ENCODE results near the gene EFNA4. TPM values are rescaled to one million over a fixed set of nuclear protein-coding genes. Genes with fewer than 3 reads are reported as not detected.

The EFNA4 gene
- total and polyA plus RNA-seq, 9 of the 15 experiments (the other 6 are each of a cell fraction or from before 2014, with no cell fraction given), result 0.68 to 7.4 (median 6.1) TPM

DNA sequence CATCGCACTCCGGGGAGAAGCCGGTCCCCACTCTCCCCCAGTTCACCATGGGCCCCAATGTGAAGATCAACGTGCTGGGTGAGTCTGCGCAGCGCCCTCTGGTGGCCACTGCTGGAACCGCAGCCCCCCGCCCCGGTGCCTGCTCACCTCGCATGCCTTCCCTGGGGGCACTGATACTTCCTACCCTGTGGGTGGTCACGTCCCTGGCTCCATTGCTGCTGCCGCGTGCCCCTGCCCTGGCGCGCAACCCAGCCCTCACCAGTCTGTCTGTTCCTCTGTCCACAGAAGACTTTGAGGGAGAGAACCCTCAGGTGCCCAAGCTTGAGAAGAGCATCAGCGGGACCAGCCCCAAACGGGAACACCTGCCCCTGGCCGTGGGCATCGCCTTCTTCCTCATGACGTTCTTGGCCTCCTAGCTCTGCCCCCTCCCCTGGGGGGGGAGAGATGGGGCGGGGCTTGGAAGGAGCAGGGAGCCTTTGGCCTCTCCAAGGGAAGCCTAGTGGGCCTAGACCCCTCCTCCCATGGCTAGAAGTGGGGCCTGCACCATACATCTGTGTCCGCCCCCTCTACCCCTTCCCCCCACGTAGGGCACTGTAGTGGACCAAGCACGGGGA, 22.7 kb downstream of the EFNA4 start (continued):
- TF ChIP-seq ELF4 (CRISPR knock-in tag; IDR thresholded peaks at IDR 0.05) (no peak), STAG1 (CRISPR knock-in tag; IDR thresholded peaks at IDR 0.05; ENCODE audit: borderline replicate concordance) (peak; percentile 5; the same call in 1 of the 2 replicates), RBM22 (IDR thresholded peaks at IDR 0.05; ENCODE audit: low read depth, low read length, poor library complexity, severe bottlenecking) (no peak), ZBTB17 (CRISPR knock-in tag; IDR thresholded peaks at IDR 0.05) (no peak), DACH1 (IDR thresholded peaks at IDR 0.05; ENCODE audit: partially characterized antibody) (no peak), ZNF584 (CRISPR knock-in tag; IDR thresholded peaks at IDR 0.05; ENCODE audit: low read depth) (0 out of 2 replicates have a peak, but pooled peaks have one; percentile 32), ZBTB8A (IDR thresholded peaks at IDR 0.05; ENCODE audit: partially characterized antibody) (no peak)
- TF ChIP-seq, protein P1, sequence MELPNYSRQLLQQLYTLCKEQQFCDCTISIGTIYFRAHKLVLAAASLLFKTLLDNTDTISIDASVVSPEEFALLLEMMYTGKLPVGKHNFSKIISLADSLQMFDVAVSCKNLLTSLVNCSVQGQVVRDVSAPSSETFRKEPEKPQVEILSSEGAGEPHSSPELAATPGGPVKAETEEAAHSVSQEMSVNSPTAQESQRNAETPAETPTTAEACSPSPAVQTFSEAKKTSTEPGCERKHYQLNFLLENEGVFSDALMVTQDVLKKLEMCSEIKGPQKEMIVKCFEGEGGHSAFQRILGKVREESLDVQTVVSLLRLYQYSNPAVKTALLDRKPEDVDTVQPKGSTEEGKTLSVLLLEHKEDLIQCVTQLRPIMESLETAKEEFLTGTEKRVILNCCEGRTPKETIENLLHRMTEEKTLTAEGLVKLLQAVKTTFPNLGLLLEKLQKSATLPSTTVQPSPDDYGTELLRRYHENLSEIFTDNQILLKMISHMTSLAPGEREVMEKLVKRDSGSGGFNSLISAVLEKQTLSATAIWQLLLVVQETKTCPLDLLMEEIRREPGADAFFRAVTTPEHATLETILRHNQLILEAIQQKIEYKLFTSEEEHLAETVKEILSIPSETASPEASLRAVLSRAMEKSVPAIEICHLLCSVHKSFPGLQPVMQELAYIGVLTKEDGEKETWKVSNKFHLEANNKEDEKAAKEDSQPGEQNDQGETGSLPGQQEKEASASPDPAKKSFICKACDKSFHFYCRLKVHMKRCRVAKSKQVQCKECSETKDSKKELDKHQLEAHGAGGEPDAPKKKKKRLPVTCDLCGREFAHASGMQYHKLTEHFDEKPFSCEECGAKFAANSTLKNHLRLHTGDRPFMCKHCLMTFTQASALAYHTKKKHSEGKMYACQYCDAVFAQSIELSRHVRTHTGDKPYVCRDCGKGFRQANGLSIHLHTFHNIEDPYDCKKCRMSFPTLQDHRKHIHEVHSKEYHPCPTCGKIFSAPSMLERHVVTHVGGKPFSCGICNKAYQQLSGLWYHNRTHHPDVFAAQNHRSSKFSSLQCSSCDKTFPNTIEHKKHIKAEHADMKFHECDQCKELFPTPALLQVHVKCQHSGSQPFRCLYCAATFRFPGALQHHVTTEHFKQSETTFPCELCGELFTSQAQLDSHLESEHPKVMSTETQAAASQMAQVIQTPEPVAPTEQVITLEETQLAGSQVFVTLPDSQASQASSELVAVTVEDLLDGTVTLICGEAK (IDR thresholded peaks at IDR 0.05), result no peak
- TF ChIP-seq, protein P1 (CRISPR knock-in tag; IDR thresholded peaks at IDR 0.05), result no peak
- TF ChIP-seq, protein P2, sequence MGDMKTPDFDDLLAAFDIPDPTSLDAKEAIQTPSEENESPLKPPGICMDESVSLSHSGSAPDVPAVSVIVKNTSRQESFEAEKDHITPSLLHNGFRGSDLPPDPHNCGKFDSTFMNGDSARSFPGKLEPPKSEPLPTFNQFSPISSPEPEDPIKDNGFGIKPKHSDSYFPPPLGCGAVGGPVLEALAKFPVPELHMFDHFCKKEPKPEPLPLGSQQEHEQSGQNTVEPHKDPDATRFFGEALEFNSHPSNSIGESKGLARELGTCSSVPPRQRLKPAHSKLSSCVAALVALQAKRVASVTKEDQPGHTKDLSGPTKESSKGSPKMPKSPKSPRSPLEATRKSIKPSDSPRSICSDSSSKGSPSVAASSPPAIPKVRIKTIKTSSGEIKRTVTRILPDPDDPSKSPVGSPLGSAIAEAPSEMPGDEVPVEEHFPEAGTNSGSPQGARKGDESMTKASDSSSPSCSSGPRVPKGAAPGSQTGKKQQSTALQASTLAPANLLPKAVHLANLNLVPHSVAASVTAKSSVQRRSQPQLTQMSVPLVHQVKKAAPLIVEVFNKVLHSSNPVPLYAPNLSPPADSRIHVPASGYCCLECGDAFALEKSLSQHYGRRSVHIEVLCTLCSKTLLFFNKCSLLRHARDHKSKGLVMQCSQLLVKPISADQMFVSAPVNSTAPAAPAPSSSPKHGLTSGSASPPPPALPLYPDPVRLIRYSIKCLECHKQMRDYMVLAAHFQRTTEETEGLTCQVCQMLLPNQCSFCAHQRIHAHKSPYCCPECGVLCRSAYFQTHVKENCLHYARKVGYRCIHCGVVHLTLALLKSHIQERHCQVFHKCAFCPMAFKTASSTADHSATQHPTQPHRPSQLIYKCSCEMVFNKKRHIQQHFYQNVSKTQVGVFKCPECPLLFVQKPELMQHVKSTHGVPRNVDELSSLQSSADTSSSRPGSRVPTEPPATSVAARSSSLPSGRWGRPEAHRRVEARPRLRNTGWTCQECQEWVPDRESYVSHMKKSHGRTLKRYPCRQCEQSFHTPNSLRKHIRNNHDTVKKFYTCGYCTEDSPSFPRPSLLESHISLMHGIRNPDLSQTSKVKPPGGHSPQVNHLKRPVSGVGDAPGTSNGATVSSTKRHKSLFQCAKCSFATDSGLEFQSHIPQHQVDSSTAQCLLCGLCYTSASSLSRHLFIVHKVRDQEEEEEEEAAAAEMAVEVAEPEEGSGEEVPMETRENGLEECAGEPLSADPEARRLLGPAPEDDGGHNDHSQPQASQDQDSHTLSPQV (IDR thresholded peaks at IDR 0.05), result no peak

All from K562 (cell line).